SKM-1 treated with dmso at 0.1 percent for 144 hours (cell line): ENCODE measurements around the gene OLFM1.

Source experiments
- DNase-seq: peaks from one replicate; lab custom pipeline; 2025; ENCODE audit not compliant: unreplicated experiment; lab: John Stamatoyannopoulos, UW

The OLFM1 gene

DNA sequence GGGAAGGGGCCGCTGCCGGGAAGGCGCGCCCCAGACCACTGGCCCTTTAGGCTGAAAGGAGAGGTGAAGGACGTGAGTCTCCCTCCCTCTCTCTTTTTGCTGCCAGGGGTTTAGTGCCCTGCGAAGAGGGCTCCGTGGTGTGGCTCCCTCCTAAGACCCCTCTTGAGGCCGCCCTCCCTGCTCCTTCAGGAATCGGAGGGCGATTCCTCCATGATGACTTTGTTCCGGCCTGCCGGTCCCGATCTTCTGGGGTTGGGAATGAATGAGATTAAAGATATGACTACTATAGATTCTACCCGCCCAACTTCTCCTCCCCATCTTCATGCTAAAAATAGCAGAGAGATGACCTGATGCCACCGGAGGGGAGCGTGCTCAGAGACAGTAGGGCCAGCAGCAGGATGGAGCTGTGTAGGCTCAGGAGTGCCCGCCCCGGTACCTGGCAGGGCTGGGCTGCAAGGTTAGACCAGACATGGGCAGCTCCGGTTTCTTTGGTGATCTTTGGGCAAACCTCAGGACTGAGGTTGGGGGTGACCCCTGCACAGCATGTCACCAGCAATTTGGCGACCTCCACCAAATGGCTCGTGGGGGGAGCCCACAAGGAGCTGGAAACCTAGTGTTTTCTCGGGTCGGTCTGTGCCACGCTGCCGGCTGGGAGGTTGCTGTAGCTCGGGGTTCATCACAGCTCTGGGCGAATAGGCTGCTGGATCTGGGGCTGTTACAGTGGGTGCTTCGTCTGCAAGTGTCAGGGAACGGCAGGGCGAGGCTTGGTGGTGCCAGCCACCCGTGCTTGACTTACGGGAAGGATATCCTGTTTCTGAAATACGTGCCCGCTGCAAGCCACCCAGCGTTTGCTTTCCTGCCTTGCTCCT lies 1.7 kb downstream of the OLFM1 start:
- DNase-seq: no peak

DNA sequence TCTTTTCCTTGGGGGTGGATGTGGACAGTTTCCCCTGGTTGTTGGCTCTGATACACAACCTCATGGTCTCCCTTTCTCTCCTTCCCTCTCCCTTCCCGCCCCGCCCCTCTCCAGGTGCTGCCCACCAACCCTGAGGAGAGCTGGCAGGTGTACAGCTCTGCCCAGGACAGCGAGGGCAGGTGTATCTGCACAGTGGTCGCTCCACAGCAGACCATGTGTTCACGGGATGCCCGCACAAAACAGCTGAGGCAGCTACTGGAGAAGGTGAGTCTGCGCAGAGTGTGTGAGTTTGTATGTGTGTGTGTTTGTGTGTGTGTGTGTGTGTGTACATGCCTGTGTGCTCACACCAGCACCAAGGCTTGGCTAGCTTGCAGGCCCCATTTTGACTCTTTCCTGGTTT lies 2.6 kb downstream of the OLFM1 start:
- DNase-seq: no peak

DNA sequence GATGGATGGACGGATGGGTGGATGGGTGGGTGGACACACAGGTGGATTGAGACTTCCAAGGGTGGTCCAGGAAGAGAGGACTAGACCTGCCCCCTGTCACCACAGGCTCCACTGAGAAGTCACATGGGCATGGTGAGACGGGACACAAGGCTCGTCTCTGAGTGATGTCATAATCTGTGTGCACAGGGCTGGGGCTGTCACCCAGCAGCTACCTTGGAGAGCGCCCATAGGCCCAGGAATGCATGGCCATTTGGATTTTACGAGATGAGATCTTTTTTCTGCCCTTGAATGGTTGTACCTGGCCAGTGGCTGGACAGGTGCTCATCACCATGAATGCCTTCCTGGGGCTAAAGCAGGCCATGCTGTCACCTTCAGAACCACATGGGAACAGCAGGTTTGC lies 3.1 kb downstream of the OLFM1 start:
- no peak for DNase-seq

DNA sequence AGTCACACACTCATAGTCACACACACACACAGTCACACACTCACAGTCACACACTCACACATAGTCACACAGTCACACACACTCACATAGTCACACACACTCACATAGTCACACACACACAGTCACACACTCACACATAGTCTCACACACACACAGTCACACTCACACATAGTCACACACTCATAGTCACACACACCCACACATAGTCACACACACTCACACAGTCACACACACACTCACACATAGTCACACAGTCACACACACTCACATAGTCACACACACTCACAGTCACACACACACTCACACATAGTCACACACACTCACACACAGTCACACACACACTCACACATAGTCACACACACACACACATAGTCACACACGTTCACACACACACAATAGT lies 4.1 kb downstream of the OLFM1 start:
- no peak for DNase-seq

DNA sequence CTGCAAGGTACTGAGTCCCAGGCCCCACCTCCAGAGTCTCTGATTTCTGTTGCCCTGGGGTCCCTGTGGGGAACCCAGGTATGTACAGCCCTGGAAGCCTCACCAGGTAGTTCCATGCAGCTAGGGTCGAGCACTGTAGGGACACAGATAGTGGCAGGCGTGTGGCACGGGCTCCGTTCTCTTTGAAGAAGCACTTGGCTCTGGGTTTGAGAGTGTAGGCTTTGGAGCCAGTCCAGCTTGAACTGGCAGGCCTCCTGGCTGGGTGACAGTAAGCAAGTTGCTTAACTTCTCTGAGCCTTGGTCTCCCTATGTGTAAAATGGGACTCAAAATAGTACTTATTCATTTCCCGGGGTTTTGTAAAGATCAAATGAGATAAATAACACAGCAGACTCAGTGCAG lies 5.6 kb downstream of the OLFM1 start:
- no peak for DNase-seq

DNA sequence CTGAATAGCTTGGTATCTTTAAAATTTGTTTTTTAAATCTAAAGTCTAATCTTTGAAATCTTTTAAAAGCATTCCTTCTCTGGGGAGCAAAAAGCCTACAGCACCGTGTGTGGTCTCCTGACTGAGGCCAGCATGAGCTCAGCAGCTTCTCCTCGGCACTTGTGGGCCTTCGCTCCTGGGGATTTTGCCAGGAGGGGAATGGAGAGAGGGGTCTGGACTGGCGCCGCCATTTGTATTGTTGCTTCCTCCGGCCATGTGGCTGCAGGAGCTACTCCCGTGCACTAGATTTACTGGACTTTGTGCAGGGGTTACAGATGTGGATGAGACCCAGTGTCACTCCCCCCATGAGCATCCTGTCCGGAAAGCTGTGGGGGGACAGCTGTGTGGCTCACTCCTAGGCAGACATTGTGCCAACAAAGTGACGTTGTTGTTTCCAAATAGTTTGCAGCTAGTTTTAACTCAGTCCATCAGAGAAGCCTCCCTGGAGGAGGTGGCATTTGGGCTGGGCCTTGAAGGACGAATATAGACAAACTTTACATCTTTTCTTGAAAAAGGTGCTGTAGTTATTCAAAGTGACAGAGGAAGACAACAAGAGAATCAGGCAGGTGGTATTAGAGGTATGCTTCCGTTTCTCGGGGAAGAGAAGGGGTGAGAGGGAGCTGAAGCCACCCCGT lies 6.6 kb downstream of the OLFM1 start:
- DNase-seq: no peak

DNA sequence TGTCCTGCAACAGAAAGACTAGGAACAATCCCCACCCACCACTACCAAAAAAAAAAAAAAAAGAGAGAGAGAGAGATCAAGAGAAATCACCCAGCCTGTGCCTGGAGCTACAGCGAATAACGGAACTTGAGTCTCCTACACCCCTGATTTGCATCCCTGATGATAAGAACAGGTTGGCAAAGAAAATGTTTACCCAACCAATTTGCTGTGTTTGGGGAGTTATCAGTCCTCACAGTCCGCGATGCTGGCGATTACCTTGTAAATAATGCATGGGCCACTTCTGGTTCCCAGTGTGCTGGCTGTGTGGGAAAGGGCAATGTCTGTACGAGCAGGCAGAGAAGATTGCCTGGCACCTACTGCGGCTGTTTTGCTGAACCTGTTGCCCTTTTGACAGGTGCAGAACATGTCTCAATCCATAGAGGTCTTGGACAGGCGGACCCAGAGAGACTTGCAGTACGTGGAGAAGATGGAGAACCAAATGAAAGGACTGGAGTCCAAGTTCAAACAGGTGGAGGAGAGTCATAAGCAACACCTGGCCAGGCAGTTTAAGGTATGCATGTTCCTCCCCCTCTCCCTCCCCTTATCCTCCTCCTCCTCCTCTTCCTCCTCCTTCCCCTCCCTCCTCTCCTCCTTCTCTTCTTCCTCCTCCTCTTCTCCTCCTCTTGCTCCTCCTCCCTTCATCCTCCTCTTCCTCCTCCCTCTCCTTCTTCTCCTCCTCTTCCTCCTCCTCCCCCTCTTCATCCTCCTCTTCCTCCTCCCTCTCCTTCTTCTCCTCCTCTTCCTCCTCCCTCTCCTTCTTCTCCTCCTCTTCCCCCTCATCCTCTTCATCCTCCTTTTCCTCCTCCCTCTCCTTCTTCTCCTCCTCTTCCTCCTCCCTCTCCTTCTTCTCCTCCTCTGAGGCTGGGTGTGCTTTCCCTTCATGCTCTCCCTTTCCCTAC lies 8.3 kb downstream of the OLFM1 start:
- no peak for DNase-seq

DNA sequence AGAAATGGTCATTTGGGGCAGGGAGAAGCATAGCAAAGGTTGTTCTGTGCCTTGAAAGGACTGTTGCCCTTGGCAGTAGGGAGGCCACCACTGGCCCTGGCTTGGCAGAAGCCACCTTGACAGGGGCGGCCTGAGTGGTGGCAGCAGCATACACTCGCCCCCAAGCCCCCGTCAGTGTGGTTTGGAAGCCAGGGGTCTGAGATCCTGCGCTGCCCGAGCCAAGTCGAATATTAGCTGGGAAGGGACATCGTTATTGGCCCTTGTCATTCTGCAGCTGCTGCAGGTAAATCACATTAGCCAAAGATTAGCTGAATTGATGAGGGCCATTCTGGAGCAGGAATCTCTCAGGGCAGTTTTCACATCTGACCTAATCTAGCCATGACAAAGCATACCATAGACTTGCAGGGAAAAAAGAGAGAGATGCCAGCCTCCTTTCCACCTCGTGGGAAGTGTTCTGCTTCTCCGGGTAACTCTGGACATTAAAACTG lies 9.0 kb downstream of the OLFM1 start:
- no peak for DNase-seq

DNA sequence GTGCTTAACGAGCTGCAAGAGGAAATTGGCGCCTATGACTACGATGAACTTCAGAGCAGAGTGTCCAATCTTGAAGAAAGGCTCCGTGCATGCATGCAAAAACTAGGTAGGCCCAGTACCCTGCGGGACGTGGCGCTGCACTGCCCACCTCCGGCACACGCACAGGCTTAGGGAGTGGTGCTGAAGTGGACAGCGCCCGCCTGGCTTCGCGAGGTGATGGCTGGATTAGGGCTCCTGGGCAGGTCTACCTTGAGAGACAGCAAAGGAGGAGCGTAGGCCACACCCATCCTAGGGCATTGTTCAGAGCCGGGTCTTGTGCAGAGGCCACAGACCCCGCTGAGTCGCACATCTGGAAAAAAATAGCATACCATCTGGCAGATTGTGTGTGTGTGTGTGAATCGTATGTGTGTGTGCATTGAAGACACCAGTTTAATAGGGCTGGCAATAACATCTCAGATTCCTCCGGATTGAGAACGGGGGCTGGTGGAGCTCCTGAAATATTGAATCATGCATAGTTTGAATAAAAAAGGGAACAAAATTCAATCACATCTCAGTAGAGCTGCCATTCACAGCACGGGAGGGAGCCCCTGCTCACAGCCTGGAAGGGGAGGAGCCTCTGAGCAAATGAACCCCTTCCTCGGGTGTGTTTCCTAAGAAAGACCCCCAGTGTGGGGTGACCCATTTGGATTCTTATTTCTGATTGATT lies 11.1 kb downstream of the OLFM1 start:
- no peak for DNase-seq

DNA sequence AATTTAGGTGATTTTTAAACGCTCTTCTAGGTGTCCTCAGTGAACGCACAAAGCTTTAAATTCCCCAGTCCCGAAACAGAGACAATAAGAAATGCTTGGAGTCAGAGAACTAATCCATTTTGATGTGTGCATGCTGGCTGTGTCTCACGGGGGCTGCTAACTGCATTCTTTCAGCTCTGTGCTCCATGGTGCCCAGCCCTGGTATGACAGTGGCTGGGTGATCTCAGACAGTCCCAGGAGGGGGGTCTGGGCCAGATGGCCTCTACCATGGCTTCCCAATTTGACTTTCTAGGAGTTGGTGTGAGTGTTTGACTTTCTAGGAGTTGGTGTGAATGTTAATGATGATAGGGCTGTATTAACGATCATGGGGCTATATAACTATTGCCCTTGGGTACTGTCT lies 12.1 kb downstream of the OLFM1 start:
- DNase-seq: no peak

DNA sequence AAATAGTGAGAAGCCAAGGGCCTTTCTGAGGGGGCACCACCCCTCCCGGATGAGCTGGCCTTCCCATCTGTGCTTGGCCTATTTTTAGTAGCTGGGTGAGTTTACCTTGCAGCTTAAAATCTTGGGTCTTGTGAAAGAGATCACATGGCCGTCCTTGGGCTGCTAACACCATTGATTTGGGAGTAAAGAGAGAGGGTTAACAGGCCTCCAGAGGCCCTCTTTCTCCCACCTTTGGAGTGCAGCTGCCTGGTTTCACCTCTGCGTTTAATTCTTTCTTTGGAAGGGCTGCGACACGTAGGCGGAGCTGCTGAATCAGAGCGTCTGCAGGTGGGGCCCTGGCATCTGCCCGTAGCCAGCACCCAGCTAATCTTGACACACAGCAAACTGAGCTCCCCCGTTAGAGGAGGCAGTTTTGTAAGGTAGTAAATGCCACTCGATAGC lies 12.8 kb downstream of the OLFM1 start:
- no peak for DNase-seq

DNA sequence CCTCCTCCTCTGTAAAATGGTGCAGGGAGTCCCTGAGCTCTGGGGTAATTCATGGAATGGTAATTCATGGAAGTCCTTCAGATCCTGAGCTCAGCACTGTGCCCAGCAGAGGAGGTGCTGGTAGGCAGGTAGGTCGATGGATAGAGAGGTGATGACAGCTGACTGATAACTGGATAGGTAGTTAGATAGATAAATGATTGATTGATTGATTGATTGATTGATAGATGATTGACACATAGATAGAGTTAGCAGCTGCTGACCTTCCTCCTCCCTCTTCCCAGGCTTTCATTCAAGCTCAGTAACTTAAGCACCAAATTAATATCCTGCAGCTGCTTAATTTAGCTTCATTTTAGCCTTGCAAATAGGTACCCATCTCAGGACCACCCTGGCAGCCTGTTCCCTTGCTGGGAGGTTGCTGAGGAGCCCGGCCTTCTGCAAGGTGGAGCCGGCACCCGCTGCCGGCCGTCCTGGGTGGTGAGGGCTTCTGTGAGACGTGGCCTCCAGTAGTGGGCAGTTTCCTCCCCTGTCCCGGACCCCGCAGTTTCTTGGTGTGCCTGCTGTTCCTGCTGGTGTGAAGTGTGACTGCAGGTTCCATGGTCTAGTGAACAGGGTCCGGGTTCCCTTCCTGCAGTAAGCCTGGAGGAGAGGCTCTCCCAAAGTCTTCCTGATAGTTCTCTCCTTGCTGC lies 13.4 kb downstream of the OLFM1 start:
- no peak for DNase-seq

DNA sequence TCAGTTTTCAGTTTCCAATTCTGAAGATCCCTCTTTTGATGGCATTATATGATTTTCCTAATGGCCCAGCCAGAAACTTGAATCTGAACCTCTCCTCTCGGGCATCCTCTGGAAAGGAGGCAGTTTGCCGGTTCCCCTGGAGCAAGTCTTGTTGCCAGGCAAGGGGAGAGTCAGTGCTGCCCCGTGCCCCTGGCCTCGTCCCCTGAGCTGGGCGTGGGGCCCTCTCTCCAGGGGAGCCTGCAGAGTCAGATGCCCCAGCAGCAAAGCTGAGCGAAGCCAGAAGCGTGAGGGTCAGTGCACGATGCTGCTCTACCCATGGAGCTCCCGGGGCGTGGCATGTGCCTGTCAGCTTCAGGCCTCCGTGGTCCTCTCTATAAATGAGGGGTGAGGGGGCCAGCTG lies 14.0 kb downstream of the OLFM1 start:
- DNase-seq: no peak

DNA sequence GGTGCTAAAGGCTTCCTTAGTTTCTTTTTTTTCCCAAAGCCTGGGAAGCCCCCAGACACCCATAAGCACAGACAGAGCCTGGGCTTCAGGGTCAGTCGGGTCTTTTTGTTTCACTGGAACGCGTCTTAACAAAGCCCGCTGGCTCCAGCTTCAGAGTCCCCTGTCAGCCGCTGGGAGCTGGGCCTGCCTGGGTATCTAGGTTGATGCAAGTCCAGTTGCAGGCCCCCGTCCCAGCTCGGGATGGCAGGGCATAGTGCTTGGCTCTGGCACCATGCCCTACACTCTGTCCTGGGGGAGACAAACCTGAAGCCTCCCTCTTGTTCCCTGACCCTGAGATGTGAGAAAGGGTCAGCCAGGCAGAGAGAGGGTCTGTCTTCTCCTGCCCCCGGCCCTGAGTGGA lies 14.5 kb downstream of the OLFM1 start:
- DNase-seq: no peak

DNA sequence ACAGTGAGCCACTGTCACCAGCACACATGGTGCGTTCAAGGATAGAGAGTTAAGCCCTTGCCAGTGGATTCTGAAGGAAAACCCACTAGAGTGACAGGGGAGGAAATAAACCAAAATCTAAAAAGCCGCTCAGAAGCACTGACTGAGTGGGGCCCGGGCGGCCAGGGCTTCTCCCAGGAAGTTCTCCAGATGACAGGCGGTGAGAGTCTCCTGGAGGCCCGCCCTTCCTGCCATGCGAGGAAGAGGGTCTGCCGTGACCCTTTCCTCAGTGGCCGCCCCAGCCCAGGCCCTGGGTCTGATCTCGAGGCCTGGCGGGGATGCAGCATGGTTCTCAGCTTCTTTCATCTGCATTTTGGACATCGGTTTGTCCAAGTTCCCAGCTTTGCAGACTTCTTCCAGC lies 14.9 kb downstream of the OLFM1 start:
- no peak for DNase-seq

DNA sequence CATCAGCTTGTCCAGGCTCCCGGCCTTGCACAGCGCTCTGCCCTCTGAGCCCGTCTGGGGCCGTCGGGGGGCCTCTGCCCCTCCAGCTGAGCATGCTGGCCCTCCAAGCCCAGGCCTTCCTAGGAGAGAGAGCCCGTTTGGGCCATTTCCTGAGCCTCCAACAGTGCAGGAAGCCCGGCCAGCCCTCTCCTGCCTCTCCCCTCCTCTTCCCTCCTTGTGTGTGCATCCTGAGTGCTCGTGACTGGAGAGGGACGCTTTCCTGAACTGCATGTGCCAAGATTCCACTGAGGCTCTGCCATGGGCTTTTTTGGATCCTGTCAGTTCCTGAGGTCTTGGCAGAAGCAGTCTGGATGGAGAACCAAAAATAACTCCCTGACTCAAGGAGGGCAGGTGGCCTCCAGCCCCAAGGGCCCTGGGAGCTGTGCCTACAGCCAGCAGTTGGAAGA lies 15.6 kb downstream of the OLFM1 start:
- no peak for DNase-seq

DNA sequence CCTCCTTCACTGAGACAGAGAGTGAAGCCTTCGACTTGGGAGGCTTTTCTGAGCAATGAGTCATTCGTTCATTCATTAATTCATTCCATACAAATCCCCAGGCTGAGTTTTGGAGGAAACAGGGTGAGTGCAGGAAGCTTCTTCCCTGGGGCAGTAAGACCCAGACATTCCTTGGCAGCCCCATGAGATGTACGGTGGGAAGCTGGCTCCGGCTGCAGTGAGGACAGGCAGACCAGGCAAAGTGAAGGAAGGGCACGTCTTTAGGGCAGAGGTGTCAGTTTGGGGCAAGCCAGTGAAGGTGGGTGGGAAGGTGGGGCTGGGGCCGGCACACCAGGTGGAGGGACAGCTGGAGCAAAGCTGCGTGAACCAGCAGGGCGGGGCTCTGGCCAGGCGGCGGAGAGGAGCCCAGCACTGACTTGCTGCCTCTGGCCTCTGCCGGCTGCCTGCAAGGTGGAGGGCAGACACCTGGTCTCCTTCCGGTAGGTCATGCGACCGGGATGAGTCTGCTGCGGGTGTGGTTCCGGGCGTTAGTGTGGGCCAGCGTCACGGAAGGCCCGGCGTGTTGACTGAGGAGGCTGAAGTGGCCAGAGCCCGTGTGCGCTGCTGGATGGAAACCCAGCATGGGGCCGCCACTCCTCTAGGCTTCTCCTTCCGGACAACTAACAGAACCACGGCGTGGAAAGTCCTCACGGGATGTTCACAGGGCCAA lies 16.6 kb downstream of the OLFM1 start:
- no peak for DNase-seq

DNA sequence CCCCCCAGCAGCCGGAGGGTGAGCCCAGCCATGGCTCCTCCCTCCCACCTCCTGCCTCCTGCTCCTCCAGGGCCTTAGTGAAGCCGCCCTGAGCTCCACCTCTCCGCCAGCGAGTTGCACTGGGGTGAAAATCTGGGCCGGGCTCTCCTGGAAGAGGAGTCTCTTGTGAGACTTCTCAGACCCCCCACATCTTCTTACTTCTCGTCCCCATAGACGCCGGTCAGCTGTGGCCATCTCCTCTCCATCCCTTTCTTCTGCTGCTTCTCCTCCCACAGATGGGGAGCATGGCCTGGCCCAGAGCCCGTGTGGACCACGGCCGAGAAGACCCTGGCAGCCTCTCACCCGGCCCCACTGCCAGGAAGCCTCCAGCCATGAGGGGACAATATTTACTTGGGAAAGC lies 17.3 kb downstream of the OLFM1 start:
- no peak for DNase-seq

DNA sequence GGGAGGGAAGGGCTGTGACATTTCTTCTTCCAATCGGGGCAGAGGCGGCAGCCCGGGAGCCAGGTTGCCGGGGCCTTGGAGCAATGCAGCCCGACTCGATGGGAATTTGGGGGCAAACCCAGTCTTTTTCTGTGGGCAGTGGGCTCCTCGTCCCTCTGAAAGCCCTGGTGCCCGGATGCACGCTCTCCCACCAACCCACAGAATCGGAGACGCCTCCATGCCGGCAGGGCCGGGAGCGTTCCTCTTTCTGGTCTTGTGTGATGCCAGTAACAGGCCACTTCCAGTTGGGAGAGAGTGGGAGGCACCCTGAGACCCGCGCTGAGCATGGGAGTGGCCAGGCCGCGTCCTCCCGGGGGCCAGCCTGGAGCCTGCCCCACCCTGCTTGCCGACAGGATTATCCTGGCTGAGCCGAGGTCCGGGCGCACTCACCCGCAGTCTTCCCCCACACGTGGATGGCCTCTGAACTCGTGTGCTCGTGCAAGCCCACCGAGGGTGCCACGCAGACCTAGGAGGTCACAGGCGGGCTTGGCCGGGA lies 17.8 kb downstream of the OLFM1 start:
- DNase-seq: no peak
